ENCODE data around the gene CDHR1. TPM values are rescaled to one million over a fixed set of nuclear protein-coding genes. Genes with fewer than 3 reads are reported as not detected.
"Not testable (repeated sequence)": the region's sequence is repeated elsewhere in the genome, so short reads cannot be mapped to it uniquely, and the experiment has no call there.

Gene CDHR1
- total RNA-seq (1 to 10 TPM in 2 of 9 donors, under 1 TPM in 6, not detected in 1; 0.14 to 1.3 (median 0.43) TPM), polyA plus RNA-seq (under 1 TPM; 0.07 to 0.11 TPM)
- long read RNA-seq, donor 1: 0 reads
- long read RNA-seq, donor 2: 0 reads
- long read RNA-seq, donor 3: 0 reads

- H3K4me3 ChIP-seq: peak within 1 kb of the TSS; percentile 28 to 56 (median 50)
- TF ChIP-seq POLR2A (IDR thresholded peaks at IDR 0.05): no peak
- no peak for TF ChIP-seq CTCF (IDR thresholded peaks at IDR 0.05)
- DNase-seq (peak in 2 of 5 donors; percentile 21 to 39), ATAC-seq (peak in 3 of 4 donors; percentile 27 to 73 (median 34))
- no peaks in the 10 kb centered on the region for H3K9me3 ChIP-seq
- 0 to 3% (median 1%) methylated on average over 43 to 61 of the region's 61 CpGs for WGBS, 4 donors
- H3K27ac ChIP-seq: no peak within 1 kb of the TSS
- H3K36me3 ChIP-seq: no peaks in the 10 kb centered on the region
- H3K4me1 ChIP-seq: peaks cover 0 to 26% (median 8%) of the 10 kb centered on the region in 12 donors
- peaks cover 9 to 56% (median 23%) of the 10 kb centered on the region in 9 donors for H3K27me3 ChIP-seq
- intact Hi-C loops (cut with DNase I): loop anchor here in 1 of 10 donors (5.0 kb wide), 1 partner anchor 42 kb away; no protein-coding TSS in a partner anchor
Observed at GRCh38 chr10:84194424-84195043, at the start of gene CDHR1. TSS of gene CDHR1 (plus strand) at chr10:84194537. CDS start at chr10:84194761, 224 bp downstream.

- ATAC-seq (no peak), DNase-seq (no peak)
- TF ChIP-seq CTCF (IDR thresholded peaks at IDR 0.05): no peak
- TF ChIP-seq POLR2A (IDR thresholded peaks at IDR 0.05): no peak
- H3K36me3 ChIP-seq: peaks cover 0 to 100% (median 97%) of the 10 kb centered on the region in 9 donors
- no peak overlapping the region for H3K4me3 ChIP-seq
- peaks cover 0 to 4% (median 0%) of the 10 kb centered on the region in 12 donors for H3K4me1 ChIP-seq
- no peaks in the 10 kb centered on the region for H3K9me3 ChIP-seq
- H3K27ac ChIP-seq: no peak overlapping the region
- H3K27me3 ChIP-seq: no peaks in the 10 kb centered on the region
- intact Hi-C loops (cut with DNase I): loop anchor here in 4 of 10 donors (2.0 to 5.0 kb wide), 2 partner anchors 59 to 60 kb away; no protein-coding TSS in a partner anchor
Observed at GRCh38 chr10:84147347-84147746, 47.0 kb upstream of the CDHR1 start.

- ATAC-seq: peak in 1 of 4 donors; percentile 53
- intact Hi-C loops (cut with DNase I): loop anchor here in 3 of 10 donors (5.0 kb wide), 1 partner anchor 59 kb away; no protein-coding TSS in a partner anchor
Observed at GRCh38 chr10:84148006-84148597, 46.2 kb upstream of the CDHR1 start.

More at GRCh38 chr10:84148006-84148597, 46.2 kb upstream of the CDHR1 start:
- H3K27ac ChIP-seq, H3K27me3 ChIP-seq, DNase-seq, H3K4me1 ChIP-seq, H3K4me3 ChIP-seq, H3K9me3 ChIP-seq: not testable (repeated sequence)
- 81 to 86% (median 83%) methylated on average over 9 of the region's 9 CpGs for WGBS, 4 donors
- peak; percentile 54 to 80 (median 64) for TF ChIP-seq CTCF (IDR thresholded peaks at IDR 0.05)
- peaks cover 0 to 100% (median 97%) of the 10 kb centered on the region in 9 donors for H3K36me3 ChIP-seq

Data from heart left ventricle (tissue), 16 donors.